ENCODE data around the gene HYCC2. TPM values are rescaled to one million over a fixed set of nuclear protein-coding genes. Genes with fewer than 3 reads are reported as not detected.

HYCC2 gene
- total and polyA plus RNA-seq, 10 donors = 3.2 to 68.9 (median 42.7) TPM

DNA sequence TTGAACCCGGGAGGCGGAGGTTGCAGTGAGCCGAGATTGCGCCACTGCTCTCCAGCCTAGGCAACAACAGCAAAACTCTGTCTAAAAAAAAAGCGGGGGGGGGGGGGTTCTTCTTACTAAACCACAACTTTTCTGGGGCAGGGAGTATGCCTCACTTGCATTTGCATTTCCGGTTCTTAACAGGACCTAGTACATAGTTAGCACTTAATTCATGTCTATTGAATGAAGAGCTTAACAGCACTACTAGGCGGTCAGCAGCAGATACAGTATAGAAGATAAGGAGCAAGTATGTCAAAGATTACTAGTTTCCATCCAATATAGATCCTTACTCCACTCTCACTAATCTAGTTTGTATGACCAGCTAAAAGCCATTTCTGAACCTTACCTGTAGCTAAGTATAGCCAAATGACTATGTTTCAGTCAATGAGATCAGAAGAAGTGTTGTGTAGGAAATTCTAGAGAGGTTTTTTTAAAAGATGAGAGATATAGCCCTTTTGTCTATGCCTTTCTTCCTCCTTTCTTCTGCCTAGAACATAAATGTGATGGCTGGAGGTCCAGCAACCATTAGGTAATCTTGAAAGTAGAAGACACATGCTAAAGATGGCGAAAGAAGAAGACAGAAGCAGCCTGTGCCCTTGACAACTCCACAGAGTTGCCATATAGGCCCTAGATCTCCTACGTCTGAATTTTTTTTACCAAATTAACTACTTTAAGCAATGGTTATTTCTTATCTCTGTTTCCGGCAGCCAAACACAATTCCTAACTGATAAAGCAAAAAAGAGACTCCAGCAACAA, 11.3 kb downstream of the HYCC2 start:
- intact Hi-C loops (cut with DNase I; ENCODE audit: low total_unique reads) = loop anchor here (10.0 kb wide), 1 partner anchor 85 kb away; no protein-coding TSS in a partner anchor
- TF ChIP-seq POLR2A (IDR thresholded peaks at IDR 0.05) = no peak
- TF ChIP-seq, protein P1, sequence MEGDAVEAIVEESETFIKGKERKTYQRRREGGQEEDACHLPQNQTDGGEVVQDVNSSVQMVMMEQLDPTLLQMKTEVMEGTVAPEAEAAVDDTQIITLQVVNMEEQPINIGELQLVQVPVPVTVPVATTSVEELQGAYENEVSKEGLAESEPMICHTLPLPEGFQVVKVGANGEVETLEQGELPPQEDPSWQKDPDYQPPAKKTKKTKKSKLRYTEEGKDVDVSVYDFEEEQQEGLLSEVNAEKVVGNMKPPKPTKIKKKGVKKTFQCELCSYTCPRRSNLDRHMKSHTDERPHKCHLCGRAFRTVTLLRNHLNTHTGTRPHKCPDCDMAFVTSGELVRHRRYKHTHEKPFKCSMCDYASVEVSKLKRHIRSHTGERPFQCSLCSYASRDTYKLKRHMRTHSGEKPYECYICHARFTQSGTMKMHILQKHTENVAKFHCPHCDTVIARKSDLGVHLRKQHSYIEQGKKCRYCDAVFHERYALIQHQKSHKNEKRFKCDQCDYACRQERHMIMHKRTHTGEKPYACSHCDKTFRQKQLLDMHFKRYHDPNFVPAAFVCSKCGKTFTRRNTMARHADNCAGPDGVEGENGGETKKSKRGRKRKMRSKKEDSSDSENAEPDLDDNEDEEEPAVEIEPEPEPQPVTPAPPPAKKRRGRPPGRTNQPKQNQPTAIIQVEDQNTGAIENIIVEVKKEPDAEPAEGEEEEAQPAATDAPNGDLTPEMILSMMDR (IDR thresholded peaks at IDR 0.05 in 8 of 11, conservative IDR thresholded peaks at IDR 0.05 in 3 of 11) = no peak
- TF ChIP-seq POLR2AphosphoS5 (IDR thresholded peaks at IDR 0.05) = no peak
- peaks cover 0 to 58% (median 3%) of the 10 kb centered on the region in 6 donors for H3K36me3 ChIP-seq
- peak overlapping the region in 4 of 8 donors; percentile 39 to 76 (median 60) for H3K27ac ChIP-seq
- H3K4me3 ChIP-seq = no peak overlapping the region
- H3K4me1 ChIP-seq = peaks cover 0 to 57% (median 27%) of the 10 kb centered on the region in 6 donors
- 67 to 88% (median 85%) methylated on average over 10 of the region's 10 CpGs for WGBS, 5 donors
- no peaks in the 10 kb centered on the region for H3K9me3 ChIP-seq
- DNase-seq = no peak
- H3K27me3 ChIP-seq (replicated peaks in 1 of 7) = no peaks in the 10 kb centered on the region

DNA sequence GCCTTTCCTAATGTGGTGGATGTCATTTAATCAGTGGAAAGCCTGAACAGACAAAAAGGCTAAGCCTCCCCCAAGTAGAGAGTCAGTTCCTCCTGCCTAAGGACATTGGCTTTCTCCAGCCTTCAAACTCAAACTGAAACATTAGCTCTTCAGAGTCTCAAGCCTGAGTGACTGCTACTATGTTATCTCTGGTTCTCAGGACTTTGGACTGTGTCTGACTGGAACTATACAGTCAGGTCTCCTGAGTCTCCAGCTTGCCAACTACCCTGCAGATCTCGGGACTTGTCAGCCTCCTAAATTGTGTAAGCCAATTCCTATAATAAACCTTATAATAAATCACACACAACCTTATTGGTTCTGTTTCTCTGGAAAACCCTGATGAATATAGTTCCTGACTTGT, 12.6 kb downstream of the HYCC2 start:
- Histone ChIP-seq H3K36me3 (peaks cover 0 to 62% (median 5%) of the 10 kb centered on the region in 6 donors), H3K27ac (peak overlapping the region in 2 of 8 donors; percentile 66 to 76), H3K4me3 (no peak overlapping the region), H3K4me1 (peaks cover 0 to 51% (median 26%) of the 10 kb centered on the region in 6 donors), H3K27me3 (replicated peaks in 1 of 7) (no peaks in the 10 kb centered on the region), H3K9me3 (no peaks in the 10 kb centered on the region)
- TF ChIP-seq, protein P1 (IDR thresholded peaks at IDR 0.05 in 8 of 11, conservative IDR thresholded peaks at IDR 0.05 in 3 of 11) = no peak
- TF ChIP-seq POLR2A (IDR thresholded peaks at IDR 0.05) (no peak), POLR2AphosphoS5 (IDR thresholded peaks at IDR 0.05) (no peak)
- no peak for DNase-seq
- WGBS, 5 donors = 88 to 97% (median 92%) methylated on average over 1 of the region's 1 CpG
- intact Hi-C loops (cut with DNase I; ENCODE audit: low total_unique reads) = no loop called here

DNA sequence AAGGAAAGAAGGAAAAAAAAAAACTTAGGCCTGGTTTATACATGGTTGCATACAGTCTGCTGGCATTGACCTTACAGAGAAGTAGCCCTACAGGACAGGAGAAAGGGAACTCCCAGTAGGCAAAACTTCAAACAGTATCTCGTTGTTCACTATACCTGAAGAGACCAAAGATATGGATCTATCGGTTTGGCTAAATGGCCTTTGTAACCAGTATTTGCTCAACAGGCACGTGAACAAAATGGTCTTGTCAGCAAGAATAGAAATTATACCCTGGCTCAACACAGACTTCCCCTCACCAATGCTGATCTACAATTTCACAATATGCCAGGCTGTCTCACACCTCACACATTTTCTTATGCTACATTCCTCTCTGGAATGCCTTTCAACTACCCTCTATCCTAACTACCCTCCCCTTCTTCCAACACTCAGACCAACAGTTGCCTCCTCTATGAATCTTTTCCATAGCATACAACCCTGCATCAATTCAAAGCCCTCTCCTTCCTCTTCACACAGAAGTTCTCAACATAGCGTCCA, 13.7 kb downstream of the HYCC2 start:
- Histone ChIP-seq H3K27ac (peak overlapping the region in 4 of 8 donors; percentile 33 to 76 (median 50)), H3K4me3 (no peak overlapping the region), H3K36me3 (peaks cover 0 to 66% (median 6%) of the 10 kb centered on the region in 6 donors), H3K27me3 (replicated peaks in 1 of 7) (no peaks in the 10 kb centered on the region), H3K9me3 (no peaks in the 10 kb centered on the region), H3K4me1 (peaks cover 0 to 58% (median 26%) of the 10 kb centered on the region in 6 donors)
- intact Hi-C loops (cut with DNase I; ENCODE audit: low total_unique reads) = no loop called here
- 62 to 90% (median 77%) methylated on average over 4 of the region's 4 CpGs for WGBS, 5 donors
- no peak for TF ChIP-seq POLR2A (IDR thresholded peaks at IDR 0.05)
- no peak for TF ChIP-seq POLR2AphosphoS5 (IDR thresholded peaks at IDR 0.05)
- TF ChIP-seq, protein P1 (IDR thresholded peaks at IDR 0.05 in 8 of 11, conservative IDR thresholded peaks at IDR 0.05 in 3 of 11) = no peak
- no peak for DNase-seq

DNA sequence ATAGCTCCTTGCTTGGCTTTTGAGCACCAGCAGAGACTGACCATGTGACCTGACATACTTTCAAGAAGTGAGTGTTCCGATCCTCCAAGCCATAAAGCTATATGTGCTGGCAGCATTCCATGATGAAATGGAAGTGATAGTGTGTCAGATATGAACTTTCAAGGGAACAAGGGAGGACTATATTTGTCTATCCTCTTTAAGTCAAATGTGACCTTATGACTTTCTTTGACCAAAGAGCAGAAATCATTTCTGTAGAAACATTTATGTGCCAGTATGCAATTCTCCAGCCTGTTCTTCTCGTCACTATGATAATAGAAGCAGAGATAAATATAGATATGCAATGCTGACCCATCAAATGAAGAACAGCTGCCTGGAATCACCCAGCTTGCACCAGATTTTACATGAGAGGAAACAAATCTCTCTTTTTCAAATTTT, 14.4 kb downstream of the HYCC2 start:
- intact Hi-C loops (cut with DNase I; ENCODE audit: low total_unique reads) = no loop called here
- H3K27ac ChIP-seq = peak overlapping the region in 5 of 8 donors; percentile 3 to 76 (median 49)
- no peak for DNase-seq
- peaks cover 0 to 64% (median 6%) of the 10 kb centered on the region in 6 donors for H3K36me3 ChIP-seq
- TF ChIP-seq POLR2AphosphoS5 (IDR thresholded peaks at IDR 0.05) (no peak), POLR2A (IDR thresholded peaks at IDR 0.05) (no peak)
- TF ChIP-seq, protein P1 (IDR thresholded peaks at IDR 0.05 in 8 of 11, conservative IDR thresholded peaks at IDR 0.05 in 3 of 11) = no peak
- no peaks in the 10 kb centered on the region for H3K9me3 ChIP-seq
- no peak overlapping the region for H3K4me3 ChIP-seq
- WGBS, 5 donors = 55 to 87% (median 65%) methylated on average over 2 of the region's 2 CpGs
- H3K27me3 ChIP-seq (replicated peaks in 1 of 7) = no peaks in the 10 kb centered on the region
- H3K4me1 ChIP-seq = peaks cover 0 to 65% (median 28%) of the 10 kb centered on the region in 6 donors

Measured in spleen (tissue), 11 donors.